ENCODE results near the gene CLCA2. TPM values are rescaled to one million over a fixed set of nuclear protein-coding genes. Genes with fewer than 3 reads are reported as not detected.

Gene CLCA2
- total RNA-seq, 2 donors from 2014 or later, result 2.7 to 2.8 TPM

DNA sequence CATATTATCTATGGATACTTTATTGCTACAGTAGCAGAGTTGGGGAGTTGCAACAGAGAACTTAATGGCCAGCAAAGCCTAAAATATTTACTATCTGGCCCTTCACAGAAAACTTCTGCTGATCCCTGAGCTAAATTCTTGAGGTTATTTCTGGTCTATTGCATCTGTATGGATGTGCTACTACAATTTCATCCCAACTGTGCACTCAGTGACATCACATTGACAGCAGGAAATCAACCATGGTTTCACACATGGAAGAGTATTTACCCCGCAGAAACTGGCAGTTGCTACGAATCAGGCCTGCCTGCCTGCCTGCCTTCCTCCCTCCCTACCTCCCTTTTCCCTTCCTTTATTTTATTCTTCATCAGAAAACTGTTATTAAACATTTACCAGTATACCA is 12.1 kb downstream of the CLCA2 start:
- TF ChIP-seq POLR2AphosphoS5 (IDR thresholded peaks at IDR 0.05), result no peak
- TF ChIP-seq POLR2A (IDR thresholded peaks at IDR 0.05), result no peak
- TF ChIP-seq, protein P1, sequence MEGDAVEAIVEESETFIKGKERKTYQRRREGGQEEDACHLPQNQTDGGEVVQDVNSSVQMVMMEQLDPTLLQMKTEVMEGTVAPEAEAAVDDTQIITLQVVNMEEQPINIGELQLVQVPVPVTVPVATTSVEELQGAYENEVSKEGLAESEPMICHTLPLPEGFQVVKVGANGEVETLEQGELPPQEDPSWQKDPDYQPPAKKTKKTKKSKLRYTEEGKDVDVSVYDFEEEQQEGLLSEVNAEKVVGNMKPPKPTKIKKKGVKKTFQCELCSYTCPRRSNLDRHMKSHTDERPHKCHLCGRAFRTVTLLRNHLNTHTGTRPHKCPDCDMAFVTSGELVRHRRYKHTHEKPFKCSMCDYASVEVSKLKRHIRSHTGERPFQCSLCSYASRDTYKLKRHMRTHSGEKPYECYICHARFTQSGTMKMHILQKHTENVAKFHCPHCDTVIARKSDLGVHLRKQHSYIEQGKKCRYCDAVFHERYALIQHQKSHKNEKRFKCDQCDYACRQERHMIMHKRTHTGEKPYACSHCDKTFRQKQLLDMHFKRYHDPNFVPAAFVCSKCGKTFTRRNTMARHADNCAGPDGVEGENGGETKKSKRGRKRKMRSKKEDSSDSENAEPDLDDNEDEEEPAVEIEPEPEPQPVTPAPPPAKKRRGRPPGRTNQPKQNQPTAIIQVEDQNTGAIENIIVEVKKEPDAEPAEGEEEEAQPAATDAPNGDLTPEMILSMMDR (IDR thresholded peaks at IDR 0.05), result no peak
- Histone ChIP-seq H3K9me3 (no peaks in the 10 kb centered on the region), H3K27me3 (replicated peaks; ENCODE audit: insufficient read depth) (peaks cover 3% of the 10 kb centered on the region), H3K4me3 (no peak overlapping the region), H3K36me3 (no peaks in the 10 kb centered on the region), H3K27ac (no peak overlapping the region), H3K4me1 (replicated peaks) (no peaks in the 10 kb centered on the region)
- DNase-seq (ENCODE audit: low spot score), result no peak
- WGBS, result 72% methylated on average over 2 of the region's 2 CpGs
- intact Hi-C loops (cut with DNase I), result no loop called here

DNA sequence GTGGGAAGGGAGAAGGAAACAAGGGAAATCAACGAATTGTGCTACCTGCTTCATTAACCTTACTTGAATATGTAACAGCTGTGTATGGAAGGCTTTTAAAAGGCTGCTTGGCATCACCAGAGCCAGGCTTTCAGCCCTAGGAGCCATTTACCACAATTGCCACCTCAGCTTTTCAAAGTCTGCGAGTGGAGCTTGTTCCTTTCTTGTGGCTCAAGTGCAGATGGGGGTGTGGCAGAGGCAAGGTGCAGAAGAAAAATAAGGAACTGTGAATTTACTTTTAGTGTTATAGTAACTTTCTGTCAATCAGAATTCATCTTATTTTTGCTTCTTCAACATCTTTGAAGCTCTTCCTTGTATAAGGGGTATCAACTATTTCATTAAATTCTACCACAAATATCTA is 17.6 kb downstream of the CLCA2 start:
- H3K4me1 ChIP-seq (replicated peaks), result no peaks in the 10 kb centered on the region
- H3K27me3 ChIP-seq (replicated peaks; ENCODE audit: insufficient read depth), result peaks cover 3% of the 10 kb centered on the region
- no peak overlapping the region for H3K27ac ChIP-seq
- H3K4me3 ChIP-seq, result no peak overlapping the region
- no peak for DNase-seq (ENCODE audit: low spot score)
- TF ChIP-seq POLR2AphosphoS5 (IDR thresholded peaks at IDR 0.05) (no peak), POLR2A (IDR thresholded peaks at IDR 0.05) (no peak)
- TF ChIP-seq, protein P1 (IDR thresholded peaks at IDR 0.05), result no peak
- H3K36me3 ChIP-seq, result no peaks in the 10 kb centered on the region
- WGBS, result 70% methylated on average over 2 of the region's 2 CpGs
- intact Hi-C loops (cut with DNase I), result no loop called here
- no peaks in the 10 kb centered on the region for H3K9me3 ChIP-seq

DNA sequence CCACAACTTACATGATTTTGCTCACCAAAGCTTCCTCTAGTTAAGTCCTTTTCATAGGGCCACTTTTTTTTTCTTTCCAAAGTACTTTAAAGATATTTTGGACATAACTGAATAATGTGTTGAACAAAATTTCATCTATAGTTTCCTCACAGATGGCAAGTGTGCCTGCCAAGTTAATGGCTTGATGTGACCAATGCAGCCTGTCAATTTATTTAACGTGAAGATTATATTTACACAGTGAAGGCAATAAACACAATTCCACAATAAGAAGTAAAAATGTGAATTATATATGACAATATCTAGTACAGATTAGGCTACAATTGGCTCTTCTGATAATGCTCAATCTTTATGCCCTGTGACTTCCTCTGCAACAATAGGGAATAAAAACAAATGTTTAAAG is 18.0 kb downstream of the CLCA2 start:
- TF ChIP-seq POLR2A (IDR thresholded peaks at IDR 0.05) (no peak), POLR2AphosphoS5 (IDR thresholded peaks at IDR 0.05) (no peak)
- TF ChIP-seq, protein P1 (IDR thresholded peaks at IDR 0.05), result no peak
- H3K36me3 ChIP-seq, result no peaks in the 10 kb centered on the region
- no peak overlapping the region for H3K27ac ChIP-seq
- intact Hi-C loops (cut with DNase I), result no loop called here
- no peaks in the 10 kb centered on the region for H3K4me1 ChIP-seq (replicated peaks)
- DNase-seq (ENCODE audit: low spot score), result no peak
- WGBS, result 57% methylated on average over 1 of the region's 1 CpG
- peaks cover 3% of the 10 kb centered on the region for H3K27me3 ChIP-seq (replicated peaks; ENCODE audit: insufficient read depth)
- H3K4me3 ChIP-seq, result no peak overlapping the region
- no peaks in the 10 kb centered on the region for H3K9me3 ChIP-seq

DNA sequence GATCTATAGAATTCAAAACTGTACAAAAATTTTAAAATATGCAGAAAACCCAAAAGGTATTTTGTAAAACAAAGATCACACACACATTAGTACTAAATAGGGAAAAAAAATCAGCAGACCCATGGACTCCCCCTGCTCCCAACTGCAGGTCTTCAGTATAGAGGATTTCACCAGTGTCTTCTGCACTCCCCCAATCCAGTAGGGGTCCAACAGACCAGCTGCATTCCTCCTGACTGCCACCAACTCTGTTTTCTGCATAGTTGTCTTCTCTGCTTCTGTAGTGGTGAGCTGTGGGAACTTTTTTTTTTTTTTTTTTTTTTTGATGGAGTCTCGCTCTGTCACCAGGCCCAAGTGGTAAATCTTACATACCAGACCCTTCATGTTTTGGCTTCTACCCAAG is 21.9 kb downstream of the CLCA2 start:
- Histone ChIP-seq H3K36me3 (no peaks in the 10 kb centered on the region), H3K9me3 (no peaks in the 10 kb centered on the region), H3K27me3 (replicated peaks; ENCODE audit: insufficient read depth) (no peaks in the 10 kb centered on the region), H3K4me3 (no peak overlapping the region), H3K27ac (no peak overlapping the region), H3K4me1 (replicated peaks) (no peaks in the 10 kb centered on the region)
- DNase-seq (ENCODE audit: low spot score), result no peak
- WGBS, result 95% methylated on average over 1 of the region's 1 CpG
- intact Hi-C loops (cut with DNase I), result no loop called here
- TF ChIP-seq POLR2A (IDR thresholded peaks at IDR 0.05), result no peak
- TF ChIP-seq, protein P1 (IDR thresholded peaks at IDR 0.05), result no peak
- TF ChIP-seq POLR2AphosphoS5 (IDR thresholded peaks at IDR 0.05), result no peak

DNA sequence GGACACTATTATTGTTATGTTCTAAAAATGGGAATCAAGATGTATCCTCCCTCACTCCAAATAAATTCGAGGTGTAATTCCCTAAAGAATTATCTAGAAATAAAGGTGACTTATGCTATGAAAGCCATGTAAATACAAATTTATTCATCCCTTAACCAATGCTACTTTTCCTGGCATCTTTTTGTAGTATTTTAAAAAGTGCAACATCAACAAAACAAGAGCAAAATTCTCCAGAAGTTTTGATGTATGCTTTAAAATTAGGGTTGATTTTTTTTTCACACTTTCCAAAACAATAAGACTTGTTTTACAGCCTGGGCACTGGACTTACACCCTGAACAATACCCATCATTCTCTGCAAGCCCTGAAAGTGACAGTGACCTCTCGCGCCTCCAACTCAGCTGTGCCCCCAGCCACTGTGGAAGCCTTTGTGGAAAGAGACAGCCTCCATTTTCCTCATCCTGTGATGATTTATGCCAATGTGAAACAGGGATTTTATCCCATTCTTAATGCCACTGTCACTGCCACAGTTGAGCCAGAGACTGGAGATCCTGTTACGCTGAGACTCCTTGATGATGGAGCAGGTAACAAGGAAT is 23.3 kb downstream of the CLCA2 start:
- H3K4me1 ChIP-seq (replicated peaks), result no peaks in the 10 kb centered on the region
- H3K36me3 ChIP-seq, result no peaks in the 10 kb centered on the region
- no peaks in the 10 kb centered on the region for H3K27me3 ChIP-seq (replicated peaks; ENCODE audit: insufficient read depth)
- WGBS, result 75% methylated on average over 4 of the region's 4 CpGs
- no peak overlapping the region for H3K4me3 ChIP-seq
- no peaks in the 10 kb centered on the region for H3K9me3 ChIP-seq
- no peak overlapping the region for H3K27ac ChIP-seq
- TF ChIP-seq, protein P1 (IDR thresholded peaks at IDR 0.05), result no peak
- TF ChIP-seq POLR2AphosphoS5 (IDR thresholded peaks at IDR 0.05) (no peak), POLR2A (IDR thresholded peaks at IDR 0.05) (no peak)
- DNase-seq (ENCODE audit: low spot score), result no peak
- intact Hi-C loops (cut with DNase I), result no loop called here
